Suprapubic skin (tissue), 4 donors: ENCODE data around the gene CFAP107. TPM values are rescaled to one million over a fixed set of nuclear protein-coding genes. Genes with fewer than 3 reads are reported as not detected.

Source experiments
- DNase-seq, 2 donors: peaks; one replicate each; pipeline ENCODE4 v3.0.0-alpha.2; 2019; ENCODE audit warnings: low spot score in 2 of 2
- H3K27ac ChIP-seq: fragments of 200-600 bp; sonication (generic); one replicate; pipeline ENCODE4 v1.5.1; 2019
- H3K27me3 ChIP-seq: fragments of 200-600 bp; sonication (generic); one replicate; pipeline ENCODE4 v1.5.1; 2019
- H3K36me3 ChIP-seq: fragments of 200-600 bp; sonication (generic); one replicate; pipeline ENCODE4 v1.5.1; 2019
- H3K4me1 ChIP-seq: fragments of 200-600 bp; sonication (generic); one replicate; pipeline ENCODE4 v1.5.1; 2019
- H3K4me3 ChIP-seq: fragments of 200-600 bp; sonication (generic); one replicate; pipeline ENCODE4 v1.5.1; 2019; ENCODE audit warnings: mild to moderate bottlenecking
- H3K9me3 ChIP-seq: fragments of 200-600 bp; sonication (generic); one replicate; pipeline ENCODE4 v1.5.1; 2019
- EP300 ChIP-seq: sonication (generic); formaldehyde crosslinking; IDR thresholded peaks from one replicate; pipeline ENCODE4 v1.6.1; 2017; ENCODE audit warnings: antibody characterized with exemption
- POLR2A ChIP-seq, 2 donors: fragments of 450-650 bp; IDR thresholded peaks; one replicate each; pipeline ENCODE4 v1.6.1; 2017; ENCODE audit warnings: antibody characterized with exemption in 2 of 2, mild to moderate bottlenecking in 2 of 2, moderate library complexity in 2 of 2
- POLR2AphosphoS5 ChIP-seq, 3 donors: sonication (generic); formaldehyde crosslinking; IDR thresholded peaks; one replicate each; pipeline ENCODE4 v1.6.1; 2017; ENCODE audit warnings: antibody characterized with exemption in 3 of 3
- WGBS: methylation state at CpG from one replicate; pipeline ENCODE4 v1.1.5; 2018; 5-methylcytosine and 5-hydroxymethylcytosine counted together
- total RNA-seq, 4 donors: library from RNA; depleted of rRNA; stranded (reverse); fragments of >200 nt; gene quantifications; one replicate each; pipeline ENCODE4 v1.1.0, GENCODE V29; 2016
- TF ChIP-seq, protein P1 (sequence below), 2 donors: fragments of 200-600 bp in 1 of 2; fragments of 450-650 bp in 1 of 2; sonication (generic) in 1 of 2; IDR thresholded peaks; one replicate each; pipeline ENCODE4 v1.5.1; 2016 to 2019; ENCODE audit warnings: antibody characterized with exemption in 2 of 2, mild to moderate bottlenecking in 1 of 2, moderate library complexity in 1 of 2

CFAP107 gene
- total RNA-seq, 4 donors from 2014 or later: 1.2 TPM; not detected in 3

DNA sequence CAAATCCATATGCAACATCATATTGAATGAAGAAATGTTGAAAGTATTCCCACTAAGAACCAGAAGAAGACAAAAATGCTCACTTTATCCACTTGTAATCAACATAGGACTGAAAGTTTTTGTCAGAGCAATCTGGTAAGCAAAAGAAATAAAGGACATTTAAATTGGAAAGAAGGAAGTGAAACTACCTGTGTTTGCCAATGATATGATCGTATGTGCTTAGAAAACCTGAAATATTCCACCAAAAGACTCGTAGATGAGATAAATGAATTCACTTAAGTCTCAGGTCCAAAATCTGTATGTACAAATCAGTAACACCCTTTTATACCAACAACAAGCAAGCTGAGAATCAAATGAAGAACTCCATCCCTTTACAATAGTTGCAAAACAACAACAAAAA lies 53.7 kb downstream of the CFAP107 start:
- 73% methylated on average over 2 of the region's 2 CpGs for WGBS
- no peaks in the 10 kb centered on the region for H3K27me3 ChIP-seq
- no peak overlapping the region for H3K27ac ChIP-seq
- no peaks in the 10 kb centered on the region for H3K9me3 ChIP-seq
- no peak for DNase-seq
- H3K36me3 ChIP-seq: no peaks in the 10 kb centered on the region
- no peak for TF ChIP-seq EP300
- no peaks in the 10 kb centered on the region for H3K4me1 ChIP-seq
- no peak overlapping the region for H3K4me3 ChIP-seq

DNA sequence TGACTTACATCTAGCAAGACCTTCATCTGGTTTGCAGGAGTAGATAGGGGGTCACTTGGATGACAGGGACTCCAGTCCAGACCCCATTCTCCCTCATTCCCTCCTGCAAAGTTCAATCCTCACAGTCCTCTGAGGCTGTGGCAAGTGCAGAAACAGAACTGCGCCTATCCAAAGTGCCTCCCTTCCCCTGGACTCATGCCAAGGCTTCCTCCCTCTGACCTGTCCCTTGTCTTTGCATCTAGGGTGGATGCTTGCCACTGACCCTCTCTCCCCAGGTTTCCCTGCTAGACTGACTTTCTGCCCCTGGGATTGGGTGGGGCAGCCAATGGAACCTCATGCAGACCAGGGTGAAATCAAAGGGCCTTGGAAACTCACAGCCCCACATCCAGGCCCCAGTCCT lies 63.9 kb downstream of the CFAP107 start:
- H3K27ac ChIP-seq: no peak overlapping the region
- H3K36me3 ChIP-seq: no peaks in the 10 kb centered on the region
- DNase-seq: no peak
- no peaks in the 10 kb centered on the region for H3K4me1 ChIP-seq
- no peak for TF ChIP-seq POLR2A (IDR thresholded peaks at IDR 0.05)
- TF ChIP-seq EP300: no peak
- WGBS: 82% methylated on average over 1 of the region's 1 CpG
- H3K9me3 ChIP-seq: no peaks in the 10 kb centered on the region
- no peaks in the 10 kb centered on the region for H3K27me3 ChIP-seq
- H3K4me3 ChIP-seq: no peak overlapping the region

DNA sequence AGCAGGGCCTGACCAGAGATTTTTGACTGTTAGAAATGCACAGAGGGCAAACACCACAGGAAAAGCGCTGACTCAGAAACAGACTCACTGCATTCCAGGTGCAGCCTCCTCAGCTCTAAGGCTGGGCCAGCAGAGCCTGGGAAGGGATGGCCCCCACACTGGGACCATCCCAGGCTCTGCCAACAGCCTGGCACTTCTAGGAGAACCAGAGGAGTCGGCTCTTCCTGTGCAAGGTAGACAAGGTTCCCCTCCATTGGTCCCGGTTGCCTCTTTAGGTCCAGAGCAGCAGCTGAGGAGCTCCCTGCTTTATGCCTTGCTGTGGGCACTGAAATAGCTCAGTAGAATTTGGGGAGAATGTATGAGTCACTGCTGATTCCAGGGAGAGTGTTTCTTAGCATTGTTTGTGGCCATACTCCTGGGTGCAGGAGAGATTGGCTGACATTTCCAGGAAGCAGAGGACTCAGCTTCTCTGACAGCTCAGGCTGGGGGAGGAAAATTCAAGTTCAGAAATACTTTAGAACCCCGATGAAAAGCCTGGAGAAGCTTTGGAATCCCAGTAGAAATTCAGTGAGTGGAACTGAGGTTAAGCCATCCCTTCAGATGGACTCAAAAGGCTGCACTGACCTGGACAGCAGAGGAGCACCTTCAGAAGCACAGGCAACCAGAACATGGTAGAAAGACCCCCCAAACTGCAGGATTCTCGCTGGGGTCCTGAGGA lies 64.8 kb downstream of the CFAP107 start:
- 69% methylated on average over 4 of the region's 5 CpGs for whole genome bisulfite sequencing
- Histone ChIP-seq H3K4me1 (no peaks in the 10 kb centered on the region), H3K9me3 (no peaks in the 10 kb centered on the region), H3K27ac (no peak overlapping the region), H3K36me3 (no peaks in the 10 kb centered on the region), H3K4me3 (no peak overlapping the region), H3K27me3 (no peaks in the 10 kb centered on the region)
- DNase-seq: no peak
- TF ChIP-seq, protein P1, sequence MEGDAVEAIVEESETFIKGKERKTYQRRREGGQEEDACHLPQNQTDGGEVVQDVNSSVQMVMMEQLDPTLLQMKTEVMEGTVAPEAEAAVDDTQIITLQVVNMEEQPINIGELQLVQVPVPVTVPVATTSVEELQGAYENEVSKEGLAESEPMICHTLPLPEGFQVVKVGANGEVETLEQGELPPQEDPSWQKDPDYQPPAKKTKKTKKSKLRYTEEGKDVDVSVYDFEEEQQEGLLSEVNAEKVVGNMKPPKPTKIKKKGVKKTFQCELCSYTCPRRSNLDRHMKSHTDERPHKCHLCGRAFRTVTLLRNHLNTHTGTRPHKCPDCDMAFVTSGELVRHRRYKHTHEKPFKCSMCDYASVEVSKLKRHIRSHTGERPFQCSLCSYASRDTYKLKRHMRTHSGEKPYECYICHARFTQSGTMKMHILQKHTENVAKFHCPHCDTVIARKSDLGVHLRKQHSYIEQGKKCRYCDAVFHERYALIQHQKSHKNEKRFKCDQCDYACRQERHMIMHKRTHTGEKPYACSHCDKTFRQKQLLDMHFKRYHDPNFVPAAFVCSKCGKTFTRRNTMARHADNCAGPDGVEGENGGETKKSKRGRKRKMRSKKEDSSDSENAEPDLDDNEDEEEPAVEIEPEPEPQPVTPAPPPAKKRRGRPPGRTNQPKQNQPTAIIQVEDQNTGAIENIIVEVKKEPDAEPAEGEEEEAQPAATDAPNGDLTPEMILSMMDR (IDR thresholded peaks at IDR 0.05): no peak
- TF ChIP-seq EP300: no peak
- no peak for TF ChIP-seq POLR2AphosphoS5 (IDR thresholded peaks at IDR 0.05)
- TF ChIP-seq POLR2A (IDR thresholded peaks at IDR 0.05): no peak

DNA sequence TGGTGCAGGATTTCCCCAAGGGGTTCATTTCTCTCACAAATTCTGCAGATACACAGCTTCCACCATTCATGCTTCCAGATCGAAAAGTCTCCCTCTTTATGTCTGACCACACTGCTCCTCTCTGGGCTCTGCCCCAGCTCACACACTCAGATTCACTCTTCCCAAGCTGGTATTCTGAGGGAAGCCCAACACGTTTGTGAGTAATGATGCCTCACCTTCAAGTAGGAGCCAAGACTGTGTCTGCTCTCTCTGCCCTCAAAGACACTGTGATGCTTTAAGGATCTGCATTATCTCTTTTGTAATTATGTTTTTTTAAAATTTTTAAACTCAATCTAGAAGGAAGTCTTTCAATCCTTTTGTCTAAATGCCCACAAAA lies 65.4 kb downstream of the CFAP107 start:
- 41% methylated on average over 2 of the region's 2 CpGs for WGBS
- Histone ChIP-seq H3K36me3 (no peaks in the 10 kb centered on the region), H3K27me3 (no peaks in the 10 kb centered on the region), H3K27ac (no peak overlapping the region), H3K9me3 (no peaks in the 10 kb centered on the region), H3K4me1 (no peaks in the 10 kb centered on the region), H3K4me3 (no peak overlapping the region)
- no peak for DNase-seq
- no peak for TF ChIP-seq POLR2A (IDR thresholded peaks at IDR 0.05)
- no peak for TF ChIP-seq EP300
- TF ChIP-seq, protein P1 (IDR thresholded peaks at IDR 0.05): no peak
- TF ChIP-seq POLR2AphosphoS5 (IDR thresholded peaks at IDR 0.05): no peak

Other genes starting within 250 kb of the CFAP107 start
- gene DHRS3, start 128.0 kb upstream of the CFAP107 start, total RNA-seq: 10 to 100 TPM; 73.3 to 86.9 (median 80.2) TPM
- not detected for gene AADACL4, start 102.1 kb upstream of the CFAP107 start, total RNA-seq
- gene AADACL3, start 30.1 kb upstream of the CFAP107 start, total RNA-seq: 10 to 100 TPM; 11.6 to 70.4 (median 29.8) TPM
- not detected for gene PRAMEF12, start 27.5 kb downstream of the CFAP107 start, total RNA-seq
- gene PRAMEF1, start 45.2 kb downstream of the CFAP107 start, total RNA-seq: not detected
- gene PRAMEF11, start 85.2 kb downstream of the CFAP107 start, total RNA-seq: not detected
- gene HNRNPCL1, start 102.5 kb downstream of the CFAP107 start, total RNA-seq: not detected
- gene PRAMEF2, start 110.9 kb downstream of the CFAP107 start, total RNA-seq: under 1 TPM in 1 of 4 donors, not detected in 3; 0.39 TPM
- not detected for gene PRAMEF4, start 140.0 kb downstream of the CFAP107 start, total RNA-seq
- not detected for gene PRAMEF10, start 152.1 kb downstream of the CFAP107 start, total RNA-seq
- gene PRAMEF7, start 170.4 kb downstream of the CFAP107 start, total RNA-seq: not detected
- gene PRAMEF6, start 201.4 kb downstream of the CFAP107 start, total RNA-seq: not detected